H1 (cell line): ENCODE data around the gene CLEC16A.

Experiments
- EZH2 ChIP-seq: fragments of 200-600 bp; sonication (generic); IDR thresholded peaks from 2 replicates; pipeline ENCODE4 v1.7.1; 2012; ENCODE audit warnings: low read depth, mild to moderate bottlenecking, moderate library complexity, low read length, inconsistent platforms; ENCODE audit not compliant: severe bottlenecking
- PHF8 ChIP-seq: fragments of 200-600 bp; sonication (generic); conservative IDR thresholded peaks from 2 replicates; pipeline ENCODE4 v1.7.1; 2012; ENCODE audit warnings: low read depth, mild to moderate bottlenecking, inconsistent platforms, low read length, moderate library complexity
- POLR2A ChIP-seq, 2 experiments: IDR thresholded peaks; 1 replicate in 1 of 2; 2 replicates in 1 of 2; pipeline ENCODE4 v1.6.1; 2011; ENCODE audit warnings: low read depth in 2 of 2, low read length in 2 of 2, mild to moderate bottlenecking in 2 of 2; ENCODE audit errors: control extremely low read depth in 1 of 2
- RFX5 ChIP-seq: IDR thresholded peaks from 2 replicates; pipeline ENCODE4 v1.6.1; 2011; ENCODE audit warnings: low read depth, low read length, improper control_type of control experiment, borderline replicate concordance
- TAF1 ChIP-seq: IDR thresholded peaks from 2 replicates; pipeline ENCODE4 v1.6.1; 2011; ENCODE audit warnings: mild to moderate bottlenecking, low read depth, low read length
- YY1 ChIP-seq: IDR thresholded peaks from 2 replicates; pipeline ENCODE4 v1.6.1; 2011; ENCODE audit warnings: low read depth, mild to moderate bottlenecking, low read length

- TF ChIP-seq POLR2A (IDR thresholded peaks at IDR 0.05; ENCODE audit: control extremely low read depth in 1 of 2, low read depth in 2 of 2, low read length in 2 of 2): no peak
- TF ChIP-seq TAF1: no peak
- no peak for TF ChIP-seq EZH2
- no peak for TF ChIP-seq PHF8
- no peak for TF ChIP-seq YY1
- no peak for TF ChIP-seq RFX5
Measured at GRCh38 chr16:11011326-11011725, 67.0 kb downstream of the CLEC16A start.
